ENCODE results near the gene ZNF672. TPM values are rescaled to one million over a fixed set of nuclear protein-coding genes. Genes with fewer than 3 reads are reported as not detected.

Gene ZNF672
- total RNA-seq, 1 experiment from 2014 or later, result 27.6 TPM

DNA sequence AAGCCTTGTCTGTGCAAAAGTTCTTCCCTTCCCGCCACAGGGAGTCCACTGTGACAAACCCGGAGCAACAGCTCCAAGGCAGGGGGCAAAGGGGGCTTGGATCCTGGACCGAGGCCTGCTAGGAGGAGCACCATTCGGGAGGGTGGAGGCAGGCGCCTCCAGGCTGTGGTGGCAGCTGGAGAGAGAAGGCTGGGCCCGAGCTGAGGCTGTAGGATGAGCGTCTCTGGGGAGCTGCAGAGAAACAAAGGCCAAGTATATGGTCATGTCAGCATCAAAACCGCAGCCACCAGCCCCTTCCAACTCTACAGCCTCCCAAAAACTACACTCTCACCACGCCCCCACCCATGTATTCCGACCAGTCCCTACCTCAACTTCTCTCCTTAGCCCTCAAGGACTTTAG lies 12.9 kb upstream of the ZNF672 start:
- no peak for DNase-seq (ENCODE audit: low read depth, low spot score)
- CTCF ChIA-PET, result interaction anchor here (2.2 kb wide), 1 partner anchor 13 kb away, joined by 12 read pairs; the partner anchor contains the start of gene ZNF672

More for the DNA sequence above, 12.9 kb upstream of the ZNF672 start:
- intact Hi-C loops (cut with micrococcal nuclease), result no loop called here
- TF ChIP-seq CBX3 (IDR thresholded peaks at IDR 0.05; ENCODE audit: low read depth), result no peak
- TF ChIP-seq EZH2 (IDR thresholded peaks at IDR 0.05), result no peak
- TF ChIP-seq CEBPB (IDR thresholded peaks at IDR 0.05; ENCODE audit: low read depth), result no peak
- no peak for TF ChIP-seq ZFX (IDR thresholded peaks at IDR 0.05)
- no peak for TF ChIP-seq REST (IDR thresholded peaks at IDR 0.05; ENCODE audit: low read depth)
- no peak for TF ChIP-seq FOSL1 (IDR thresholded peaks at IDR 0.05; ENCODE audit: low read depth)
- TF ChIP-seq SRF (IDR thresholded peaks at IDR 0.05; ENCODE audit: low read depth), result no peak
- TF ChIP-seq, protein P1, sequence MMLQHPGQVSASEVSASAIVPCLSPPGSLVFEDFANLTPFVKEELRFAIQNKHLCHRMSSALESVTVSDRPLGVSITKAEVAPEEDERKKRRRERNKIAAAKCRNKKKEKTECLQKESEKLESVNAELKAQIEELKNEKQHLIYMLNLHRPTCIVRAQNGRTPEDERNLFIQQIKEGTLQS (IDR thresholded peaks at IDR 0.05), result no peak
- TF ChIP-seq CTCF (IDR thresholded peaks at IDR 0.05 in 2 of 3, conservative IDR thresholded peaks at IDR 0.05 in 1 of 3; ENCODE audit: borderline replicate concordance in 1 of 3, insufficient read depth in 1 of 3, low read depth in 2 of 3, low read length in 2 of 3), result no peak
- no peak for TF ChIP-seq EZH2phosphoT487 (IDR thresholded peaks at IDR 0.05; ENCODE audit: borderline replicate concordance)
- TF ChIP-seq YY1 (IDR thresholded peaks at IDR 0.05; ENCODE audit: extremely low read depth, insufficient replicate concordance, low read depth, low read length), result no peak
- no peak for TF ChIP-seq ELF1 (IDR thresholded peaks at IDR 0.05; ENCODE audit: borderline replicate concordance, low read depth)
- no peak for TF ChIP-seq RAD21 (IDR thresholded peaks at IDR 0.05; ENCODE audit: low read depth)
- no peak for TF ChIP-seq MAX (IDR thresholded peaks at IDR 0.05)
- TF ChIP-seq JUND (IDR thresholded peaks at IDR 0.05), result no peak
- TF ChIP-seq ZBTB33 (IDR thresholded peaks at IDR 0.05; ENCODE audit: extremely low read depth, insufficient replicate concordance, low read length), result no peak
- TF ChIP-seq SP1 (IDR thresholded peaks at IDR 0.05; ENCODE audit: low read depth), result no peak
- TF ChIP-seq SIN3A (IDR thresholded peaks at IDR 0.05; ENCODE audit: low read depth), result no peak
- TF ChIP-seq POLR2AphosphoS5 (IDR thresholded peaks at IDR 0.05; ENCODE audit: low read depth, low read length), result no peak
- no peak for TF ChIP-seq ZNF274 (IDR thresholded peaks at IDR 0.05; ENCODE audit: low read depth, low read length)
- H3K27me3 ChIP-seq (ENCODE audit: insufficient read depth, low read length), result no peaks in the 10 kb centered on the region
- peak overlapping the region; percentile 78; the same call in 1 of the 2 replicates for H3K27ac ChIP-seq (ENCODE audit: low read depth, low read length)
- H3K36me3 ChIP-seq (ENCODE audit: control insufficient read depth in 1 of 2, insufficient read depth in 2 of 2, low read length in 2 of 2), result peaks cover 5 to 10% of the 10 kb centered on the region in 2 experiments
- BruUV-seq (replicated peaks), result TSS peak; percentile 65
- ATAC-seq, result no peak
- H3K9me3 ChIP-seq (ENCODE audit: control insufficient read depth in 1 of 2, insufficient read depth in 1 of 2, low read depth in 1 of 2, low read length in 2 of 2), result no peaks in the 10 kb centered on the region
- no peaks in the 10 kb centered on the region for H4K20me1 ChIP-seq (ENCODE audit: insufficient read depth)
- peaks cover 16 to 41% of the 10 kb centered on the region in 2 experiments for H3K4me1 ChIP-seq (ENCODE audit: control insufficient read depth in 1 of 2, insufficient read depth in 2 of 2, low read length in 2 of 2)
- no peaks in the 10 kb centered on the region for H3K9me2 ChIP-seq (ENCODE audit: insufficient read depth)
- H2AFZ ChIP-seq (ENCODE audit: low read depth, low read length, poor library complexity, severe bottlenecking), result no peak overlapping the region
- peak overlapping the region; percentile 97 for H3K9ac ChIP-seq (ENCODE audit: low read length)
- H3K4me2 ChIP-seq (ENCODE audit: low read length), result peak overlapping the region; percentile 92
- ChIA-PET RAD21 (ENCODE audit: low non-redundant PET in 1 of 2, low total read pairs in 2 of 2, uncharacterized antibody in 2 of 2, unreplicated experiment in 2 of 2) (no interaction called here), POLR2A (interaction anchor here (0.6 to 5.0 kb wide), 2 partner anchors 13 to 49 kb away, joined by 4 to 49 read pairs; partner anchors contain the start of gene ZNF672)
- peak overlapping the region; percentile 98 to 99 for H3K4me3 ChIP-seq (replicated peaks in 1 of 2; ENCODE audit: low read depth in 1 of 2, low read length in 2 of 2)
- H3K79me2 ChIP-seq (ENCODE audit: insufficient read depth, low read length), result peaks cover 54% of the 10 kb centered on the region
